A549 (cell line): ENCODE data around the gene ZNF616. TPM values are rescaled to one million over a fixed set of nuclear protein-coding genes. Genes with fewer than 3 reads are reported as not detected.

Experiments used
- ATAC-seq, 2 experiments: fragments of 200-7000 bp in 1 of 2; fragments of >200 bp in 1 of 2; cut with Nextera tagmentation in 1 of 2; cut with Tn5 transposase in 1 of 2; 3 replicates each; pipeline versions ENCODE4 v1.8.0 to v1.9.1; 2018 to 2020; ENCODE audit warnings: mild to moderate bottlenecking in 1 of 2, moderate library complexity in 1 of 2
- CTCF ChIA-PET: fragments of 300-600 bp; sonication (Branson Sonifier 250); formaldehyde crosslinking; extraction: SDS; loops from one replicate; lab custom pipeline; 2021; ENCODE audit warnings: antibody characterized with exemption, inconsistent platforms; lab: Yijun Ruan, JAX
- POLR2A ChIA-PET: fragments of 350-600 bp; formaldehyde crosslinking; extraction: SDS; loops from one replicate; lab custom pipeline; 2021; ENCODE audit warnings: antibody characterized with exemption, inconsistent platforms; lab: Yijun Ruan, JAX
- DNase-seq, 2 experiments: peaks; one replicate each; pipeline versions ENCODE4 v3.0.0 to v3.0.0-alpha.2; 2011 to 2016; ENCODE audit warnings: low read depth in 1 of 2, low spot score in 1 of 2
- FAIRE-seq: peaks from 2 replicates; lab custom pipeline; 2011; peaks lifted over from hg19 to GRCh38; lab: Jason Lieb, UNC
- H3K27ac ChIP-seq, 2 experiments: fragments of >200 bp; sonication (Bioruptor Twin); formaldehyde crosslinking; 3 replicates each; pipeline ENCODE4 v1.5.1; 2016 to 2017
- H3K4me1 ChIP-seq: fragments of >200 bp; sonication (Bioruptor Twin); formaldehyde crosslinking; 3 replicates; pipeline ENCODE4 v1.6.1; 2016
- H3K4me2 ChIP-seq: fragments of >200 bp; sonication (Bioruptor Twin); formaldehyde crosslinking; 3 replicates; pipeline ENCODE4 v1.6.1; 2016
- H3K4me3 ChIP-seq: fragments of >200 bp; sonication (Bioruptor Twin); formaldehyde crosslinking; 3 replicates; pipeline ENCODE4 v1.5.1; 2016
- H3K9me3 ChIP-seq: fragments of >200 bp; sonication (Bioruptor Twin); formaldehyde crosslinking; 3 replicates; pipeline ENCODE4 v1.6.1; 2016
- BCL3 ChIP-seq: fragments of >200 bp; sonication (Bioruptor Twin); formaldehyde crosslinking; IDR thresholded peaks from 3 replicates; pipeline ENCODE4 v1.6.1; 2016
- CTCF ChIP-seq: fragments of >200 bp; sonication (Bioruptor Twin); formaldehyde crosslinking; IDR thresholded peaks from 3 replicates; pipeline ENCODE4 v1.5.1; 2016
- EHF ChIP-seq: fragments of 250-450 bp; sonication (Bioruptor Pico); IDR thresholded peaks from 2 replicates; pipeline ENCODE4 v1.5.0; 2020; ENCODE audit warnings: mild to moderate bottlenecking
- ELK1 ChIP-seq: fragments of 150-350 bp; IDR thresholded peaks from 2 replicates; pipeline ENCODE4 v1.6.1; 2014; ENCODE audit warnings: low read depth, mild to moderate bottlenecking, low read length
- ESRRA ChIP-seq: fragments of 150-350 bp; IDR thresholded peaks from 2 replicates; pipeline ENCODE4 v1.6.1; 2014; ENCODE audit warnings: mild to moderate bottlenecking, low read length, borderline replicate concordance
- GATA3 ChIP-seq: IDR thresholded peaks from 2 replicates; pipeline ENCODE4 v1.6.1; 2012; ENCODE audit warnings: borderline replicate concordance
- HES2 ChIP-seq: fragments of >200 bp; sonication (Bioruptor Twin); formaldehyde crosslinking; IDR thresholded peaks from 2 replicates; pipeline ENCODE4 v1.6.1; 2016
- HEYL ChIP-seq: fragments of 250-450 bp; sonication (Bioruptor Pico); IDR thresholded peaks from 2 replicates; pipeline ENCODE4 v1.8.0; 2021; ENCODE audit warnings: mild to moderate bottlenecking, moderate library complexity
- HMGXB4 ChIP-seq: fragments of 250-450 bp; sonication (Bioruptor Pico); IDR thresholded peaks from 2 replicates; pipeline ENCODE4 v1.5.0; 2021; ENCODE audit warnings: mild to moderate bottlenecking, moderate library complexity, borderline replicate concordance
- JUN ChIP-seq, 2 experiments: fragments of >200 bp; sonication (Bioruptor Twin); formaldehyde crosslinking; IDR thresholded peaks; 2 replicates in 1 of 2; 3 replicates in 1 of 2; pipeline ENCODE4 v1.6.1; 2016 to 2017
- JUNB ChIP-seq: fragments of >200 bp; sonication (Bioruptor Twin); formaldehyde crosslinking; IDR thresholded peaks from 2 replicates; pipeline ENCODE4 v1.6.1; 2016
- KDM5A ChIP-seq: fragments of 200-600 bp; sonication (generic); IDR thresholded peaks from 2 replicates; pipeline ENCODE4 v1.6.1; 2016; ENCODE audit warnings: antibody characterized with exemption, mild to moderate bottlenecking
- NPAS2 ChIP-seq: fragments of 250-450 bp; sonication (Bioruptor Pico); IDR thresholded peaks from 2 replicates; pipeline ENCODE4 v1.8.0; 2022; ENCODE audit warnings: mild to moderate bottlenecking, moderate library complexity, borderline replicate concordance
- PHF8 ChIP-seq: fragments of 200-600 bp; sonication (generic); IDR thresholded peaks from 2 replicates; pipeline ENCODE4 v1.6.1; 2016; ENCODE audit warnings: low read depth, mild to moderate bottlenecking, antibody characterized with exemption, moderate library complexity, borderline replicate concordance
- POLR2AphosphoS2 ChIP-seq: conservative IDR thresholded peaks from 2 replicates; pipeline ENCODE4 v1.6.1; 2012; ENCODE audit warnings: low read length, improper control_type of control experiment, inconsistent platforms
- RAD21 ChIP-seq, 2 experiments: fragments of >200 bp in 1 of 2; sonication (Bioruptor Twin) in 1 of 2; formaldehyde crosslinking in 1 of 2; IDR thresholded peaks in 1 of 2; conservative IDR thresholded peaks in 1 of 2; 2 replicates in 1 of 2; 3 replicates in 1 of 2; pipeline ENCODE4 v1.6.1; 2012 to 2018; ENCODE audit warnings: inconsistent platforms in 1 of 2
- RARB ChIP-seq: fragments of 250-450 bp; sonication (Bioruptor Pico); IDR thresholded peaks from 2 replicates; pipeline ENCODE4 v1.8.0; 2021; ENCODE audit warnings: mild to moderate bottlenecking, moderate library complexity
- RCOR1 ChIP-seq: fragments of 150-350 bp; IDR thresholded peaks from 2 replicates; pipeline ENCODE4 v1.6.1; 2014; ENCODE audit warnings: antibody characterized with exemption, low read length, low read depth
- SMC3 ChIP-seq: fragments of >200 bp; sonication (Bioruptor Twin); formaldehyde crosslinking; IDR thresholded peaks from 3 replicates; pipeline ENCODE4 v1.6.1; 2018; ENCODE audit warnings: inconsistent platforms
- SREBF2 ChIP-seq: fragments of 450-650 bp; IDR thresholded peaks from 2 replicates; pipeline ENCODE4 v1.6.1; 2014; ENCODE audit warnings: mild to moderate bottlenecking, moderate library complexity
- ZSCAN20 ChIP-seq: fragments of 250-450 bp; sonication (Bioruptor Pico); IDR thresholded peaks from 2 replicates; pipeline ENCODE4 v1.8.0; 2022; ENCODE audit warnings: mild to moderate bottlenecking, moderate library complexity
- WGBS: methylation state at CpG from one replicate; pipeline ENCODE4 v1.1.6; 2017; ENCODE audit errors: missing lambda C conversion rate; 5-methylcytosine and 5-hydroxymethylcytosine counted together
- polyA plus RNA-seq, 4 experiments: library from polyadenylated mRNA; depleted of rRNA in 3 of 4; stranded (reverse); fragments of >200 nt; fragmentation: RNase III in 1 of 4; extraction: RNeasy Plus Mini Kit Qiagen cat#74134 plus additional on column Dnase treatment in 1 of 4; gene quantifications; 2 replicates in 3 of 4; 3 replicates in 1 of 4; pipeline ENCODE4 v1.2.3, GENCODE V29; 2011 to 2017

Gene ZNF616
- polyA plus RNA-seq, 2 of the 4 experiments (the other 2 are of a cell fraction): 0.90 to 1.8 TPM

- TF ChIP-seq JUNB (no peak), HMGXB4 (CRISPR knock-in tag) (no peak), RARB (no peak), ZSCAN20 (CRISPR knock-in tag) (no peak), HES2 (no peak)
- TF ChIP-seq, all 56 proteins: peak for 4
Observed at GRCh38 chr19:52188822-52189734, 49.3 kb upstream of the ZNF616 start (continued).

- ATAC-seq (no peak), DNase-seq (no peak), FAIRE-seq (no peak)
- Histone ChIP-seq H3K27ac (no peak overlapping the region), H3K4me2 (no peak overlapping the region), H3K4me1 (0 out of 3 replicates have a peak, but pooled peaks cover 7% of the 10 kb centered on the region), H3K4me3 (no peak overlapping the region), H3K9me3 (peaks cover 73% of the 10 kb centered on the region)
- ChIA-PET CTCF (no interaction called here), POLR2A (no interaction called here)
- no peak for TF ChIP-seq GATA3
- TF ChIP-seq SREBF2: no peak
- TF ChIP-seq POLR2AphosphoS2: no peak
- TF ChIP-seq ELK1: no peak
- TF ChIP-seq SMC3: no peak
- no peak for TF ChIP-seq CTCF
- no peak for TF ChIP-seq KDM5A
- no peak for TF ChIP-seq JUN (IDR thresholded peaks at IDR 0.05)
- TF ChIP-seq NPAS2 (CRISPR knock-in tag): no peak
- TF ChIP-seq HEYL (CRISPR knock-in tag): no peak
- TF ChIP-seq EHF (CRISPR knock-in tag): no peak
- WGBS: 83% methylated on average over 1 of the region's 1 CpG
Observed at GRCh38 chr19:52187407-52187806, 47.7 kb upstream of the ZNF616 start.

GRCh38 chr19:52176574-52176973 is 36.8 kb upstream of the ZNF616 start:
- no peaks in the 10 kb centered on the region for H3K4me1 ChIP-seq
- 60% methylated on average over 10 of the region's 10 CpGs for WGBS
- POLR2A ChIA-PET: interaction anchor here (0.8 kb wide), 1 partner anchor 13 kb away, joined by 11 read pairs; the partner anchor contains the start of gene PPP2R1A
- CTCF ChIA-PET: no interaction called here
- no peak overlapping the region for H3K4me2 ChIP-seq
- no peak overlapping the region for H3K27ac ChIP-seq
- TF ChIP-seq RAD21 (conservative IDR thresholded peaks at IDR 0.05 in 1 of 2, IDR thresholded peaks at IDR 0.05 in 1 of 2) (no peak), BCL3 (no peak), ESRRA (no peak), ZSCAN20 (CRISPR knock-in tag) (no peak), RCOR1 (no peak), PHF8 (no peak)
- ATAC-seq (no peak), DNase-seq (no peak), FAIRE-seq (no peak)
- H3K4me3 ChIP-seq: no peak overlapping the region
- H3K9me3 ChIP-seq: peaks cover 84% of the 10 kb centered on the region
